Large intestine (tissue), 3 donors: ENCODE measurements around the gene RPL35A. TPM values are rescaled to one million over a fixed set of nuclear protein-coding genes. Genes with fewer than 3 reads are reported as not detected.
"Not testable (repeated sequence)": the region's sequence is repeated elsewhere in the genome, so short reads cannot be mapped to it uniquely, and the experiment has no call there.

Experiments
- DNase-seq, 2 donors: peaks; one replicate each; pipeline versions ENCODE4 v3.0.0 to v3.0.0-alpha.2; 2013
- H3K27ac ChIP-seq: one replicate; pipeline ENCODE4 v1.5.1; 2013; ENCODE audit warnings: low read length
- H3K27me3 ChIP-seq: 2 replicates; pipeline ENCODE4 v1.6.1; 2013; ENCODE audit warnings: low read length; ENCODE audit not compliant: control insufficient read depth, insufficient read depth
- H3K36me3 ChIP-seq: 2 replicates; pipeline ENCODE4 v1.6.1; 2013; ENCODE audit warnings: low read length; ENCODE audit not compliant: control insufficient read depth, insufficient read depth
- H3K4me1 ChIP-seq: one replicate; pipeline ENCODE4 v1.6.1; 2013; ENCODE audit warnings: low read length; ENCODE audit not compliant: control insufficient read depth, insufficient read depth
- H3K4me3 ChIP-seq: one replicate; pipeline ENCODE4 v1.5.1; 2013; ENCODE audit warnings: low read length
- H3K9me3 ChIP-seq: one replicate; pipeline ENCODE4 v1.6.1; 2013; ENCODE audit warnings: mild to moderate bottlenecking, low read depth, low read length, moderate library complexity; ENCODE audit not compliant: control insufficient read depth
- WGBS: methylation state at CpG from one replicate; pipeline ENCODE4 v1.1.5; 2013; ENCODE audit warnings: low lambda C conversion rate; ENCODE audit not compliant: insufficient coverage; 5-methylcytosine and 5-hydroxymethylcytosine counted together
- polyA plus RNA-seq: library from polyadenylated mRNA; unstranded; fragments of 120-200 nt; gene quantifications from one replicate; pipeline ENCODE4 v1.2.1, GENCODE V29; 2013

RPL35A gene
- polyA plus RNA-seq, 1 donor: 2,232 TPM

DNA sequence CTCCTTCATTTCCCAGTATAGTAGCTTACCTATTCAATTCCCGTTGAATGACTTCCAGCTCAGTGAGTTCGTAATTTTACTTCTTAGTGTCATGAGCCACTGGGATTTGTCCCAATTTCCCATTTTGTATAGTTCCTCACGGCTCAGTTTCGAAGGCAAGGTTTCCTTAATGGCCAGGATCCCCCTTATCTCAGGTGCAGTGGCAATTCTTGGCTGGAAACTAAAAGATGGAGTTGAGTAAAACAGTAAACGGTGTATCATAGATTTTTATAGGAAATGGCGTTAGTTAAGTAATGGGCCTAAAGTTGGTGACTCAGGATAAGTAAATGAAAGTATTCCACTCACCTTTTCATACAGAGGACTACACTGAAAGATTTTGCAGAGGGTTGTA, 9.5 kb downstream of the RPL35A start:
- H3K27me3 ChIP-seq: no peaks in the 10 kb centered on the region
- no peak for DNase-seq
- H3K9me3 ChIP-seq: no peaks in the 10 kb centered on the region
- H3K4me1 ChIP-seq: peaks cover 7% of the 10 kb centered on the region
- peak overlapping the region; percentile 34 for H3K27ac ChIP-seq
- WGBS: 72% methylated on average over 3 of the region's 6 CpGs
- H3K4me3 ChIP-seq: peak overlapping the region; percentile 59
- H3K36me3 ChIP-seq: peaks cover 22% of the 10 kb centered on the region

DNA sequence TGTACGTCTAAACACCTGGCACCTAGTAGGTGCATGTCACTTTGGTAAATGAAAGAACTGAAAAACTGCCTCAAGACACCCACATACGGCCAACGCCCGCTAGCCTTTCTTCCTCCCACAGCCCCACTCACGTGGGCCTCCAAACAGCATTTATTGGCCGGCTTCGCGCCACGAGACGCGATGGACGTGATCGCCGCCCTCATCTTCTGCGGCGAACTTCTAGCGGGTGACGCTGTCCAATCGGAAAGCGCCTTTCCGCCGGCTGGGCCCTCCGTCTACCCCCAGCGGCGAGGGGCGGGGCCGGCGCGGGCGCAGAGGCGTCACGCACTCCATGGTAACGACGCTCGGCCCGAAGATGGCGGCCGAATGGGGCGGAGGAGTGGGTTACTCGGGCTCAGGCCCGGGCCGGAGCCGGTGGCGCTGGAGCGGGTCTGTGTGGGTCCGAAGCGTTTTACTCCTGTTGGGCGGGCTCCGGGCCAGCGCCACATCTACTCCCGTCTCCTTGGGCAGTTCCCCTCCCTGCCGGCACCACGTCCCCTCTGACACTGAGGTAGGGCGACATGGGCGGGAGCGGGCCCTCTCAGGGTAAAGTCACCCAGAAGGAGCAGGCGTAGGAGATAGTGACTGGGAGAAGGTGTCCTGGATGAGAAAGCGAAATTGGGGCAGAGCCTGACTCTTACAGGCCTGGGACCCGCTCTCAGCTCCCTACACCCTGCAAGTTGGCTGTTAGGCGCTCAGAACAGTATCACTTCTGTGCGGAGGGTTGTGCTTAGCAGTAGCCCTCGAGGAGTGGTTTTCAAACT, 10.1 kb downstream of the RPL35A start, which contains the start of gene LMLN:
Gene LMLN, plus strand, starts transcription at position 327 of the 803 bp plus-strand sequence. Its CDS starts 29 bp downstream, at position 356.
- WGBS: no CpG with 5 or more reads among the region's 62 CpGs

DNA sequence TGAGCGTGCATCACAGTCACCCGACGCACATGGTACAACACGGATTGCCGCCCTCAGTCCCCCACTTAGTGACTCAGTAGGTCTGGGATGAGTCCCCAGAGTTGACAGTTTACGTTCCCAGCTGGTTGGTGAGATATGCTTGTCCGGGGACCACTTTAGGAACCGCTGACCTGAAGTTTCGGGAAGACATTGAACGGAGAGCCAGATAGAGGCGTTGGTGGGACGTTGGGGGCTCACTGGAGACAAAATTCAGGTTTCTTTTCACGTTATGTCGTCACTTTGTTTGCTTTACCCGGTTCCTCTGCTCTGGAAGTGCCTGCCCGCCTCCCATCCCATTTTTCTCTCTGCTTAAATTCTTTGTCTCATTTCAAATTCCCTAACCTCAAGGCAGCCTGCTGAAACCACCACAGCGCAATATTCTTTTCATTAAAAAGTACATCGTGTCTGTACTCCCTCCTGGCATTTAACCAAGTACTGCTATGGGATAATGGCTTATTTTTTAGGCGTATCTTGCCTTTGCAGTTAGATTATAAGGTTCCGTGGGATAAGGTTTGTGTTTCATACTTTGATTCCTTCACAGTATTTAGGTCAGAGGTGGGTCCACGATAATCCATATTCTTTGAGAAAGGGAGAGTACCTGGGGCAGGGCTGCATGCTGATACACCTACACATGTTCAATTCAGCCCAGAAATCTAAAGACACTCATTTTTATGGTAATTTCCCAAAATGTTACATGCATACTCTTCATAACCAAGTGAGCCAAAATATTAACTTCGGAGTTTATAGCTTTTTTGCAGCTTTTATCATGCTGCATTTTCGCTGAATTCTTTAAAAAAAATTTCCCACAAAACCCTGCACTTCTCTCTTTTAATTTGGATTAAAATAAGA, 10.9 kb downstream of the RPL35A start:
- Histone ChIP-seq H3K4me1 (peaks cover 7% of the 10 kb centered on the region), H3K4me3 (peak overlapping the region; percentile 59), H3K27ac (peak overlapping the region; percentile 36), H3K36me3 (peaks cover 9% of the 10 kb centered on the region), H3K9me3 (no peaks in the 10 kb centered on the region), H3K27me3 (no peaks in the 10 kb centered on the region)
- WGBS: 36% methylated on average over 6 of the region's 23 CpGs
- peak in 1 of 2 donors; percentile 9 for DNase-seq

More for the DNA sequence above, 10.1 kb downstream of the RPL35A start, which contains the start of gene LMLN:
- peaks cover 16% of the 10 kb centered on the region for H3K36me3 ChIP-seq
- H3K27me3 ChIP-seq: no peaks in the 10 kb centered on the region
- H3K9me3 ChIP-seq: no peaks in the 10 kb centered on the region
- peak within 1 kb of the TSS; percentile 59 for H3K4me3 ChIP-seq
- peaks cover 7% of the 10 kb centered on the region for H3K4me1 ChIP-seq
- DNase-seq: peak; percentile 96 to 97
- H3K27ac ChIP-seq: peak within 1 kb of the TSS; percentile 36

DNA sequence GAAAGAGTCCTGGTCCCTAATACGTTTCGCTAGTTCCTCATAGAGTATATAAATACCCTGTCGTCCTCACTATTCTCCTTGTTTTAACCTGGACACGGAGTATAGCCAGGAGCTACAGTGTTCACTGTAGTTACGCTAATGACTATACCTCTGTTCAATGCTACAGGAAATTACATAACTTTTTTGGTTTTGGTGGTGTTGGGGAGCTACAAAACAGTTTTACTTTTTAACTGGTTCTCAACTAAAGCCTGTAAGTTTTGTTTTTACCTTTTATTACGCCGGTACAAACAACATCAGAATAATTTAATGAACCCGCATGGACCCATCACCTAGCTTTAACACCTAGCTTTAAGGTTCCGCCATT, 11.6 kb downstream of the RPL35A start:
- Histone ChIP-seq H3K4me3 (no peak overlapping the region), H3K27ac (no peak overlapping the region), H3K4me1 (peaks cover 7% of the 10 kb centered on the region), H3K36me3 (peaks cover 5% of the 10 kb centered on the region), H3K27me3 (no peaks in the 10 kb centered on the region), H3K9me3 (no peaks in the 10 kb centered on the region)
- WGBS: 100% methylated on average over 4 of the region's 9 CpGs
- DNase-seq: no peak

DNA sequence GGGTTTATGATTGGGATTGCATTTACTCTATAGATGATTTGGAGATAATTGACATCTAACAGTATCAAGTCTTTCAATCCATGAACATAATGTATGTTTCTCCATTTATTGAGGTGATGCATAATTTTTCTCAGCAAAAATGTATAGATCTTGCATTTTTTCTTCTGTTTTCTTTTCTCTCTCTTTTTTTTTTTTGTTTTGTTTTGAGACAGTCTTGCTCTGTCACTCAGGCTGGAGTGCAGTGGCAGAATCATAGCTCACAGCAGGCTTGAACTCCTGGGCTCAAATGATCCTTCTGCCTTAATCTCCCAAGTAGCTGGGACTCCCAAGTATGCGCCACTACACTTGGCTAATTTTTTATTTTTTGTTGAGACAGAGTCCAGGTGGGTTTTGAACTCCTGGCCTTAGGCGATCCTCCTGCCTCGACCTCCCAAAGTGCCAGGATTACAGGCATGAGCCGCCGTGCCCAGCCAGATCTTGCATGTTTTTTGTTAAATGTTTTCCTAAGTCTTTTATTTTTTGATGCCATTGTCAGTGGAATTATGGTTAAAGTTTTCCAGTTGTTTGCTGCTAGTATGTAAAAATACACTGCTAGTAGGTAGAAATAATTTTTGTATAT, 13.1 kb downstream of the RPL35A start:
- WGBS: 100% methylated on average over 3 of the region's 5 CpGs
- no peaks in the 10 kb centered on the region for H3K9me3 ChIP-seq
- H3K36me3 ChIP-seq: no peaks in the 10 kb centered on the region
- DNase-seq: no peak
- H3K27ac ChIP-seq: no peak overlapping the region
- H3K4me1 ChIP-seq: peaks cover 7% of the 10 kb centered on the region
- no peaks in the 10 kb centered on the region for H3K27me3 ChIP-seq
- H3K4me3 ChIP-seq: no peak overlapping the region

DNA sequence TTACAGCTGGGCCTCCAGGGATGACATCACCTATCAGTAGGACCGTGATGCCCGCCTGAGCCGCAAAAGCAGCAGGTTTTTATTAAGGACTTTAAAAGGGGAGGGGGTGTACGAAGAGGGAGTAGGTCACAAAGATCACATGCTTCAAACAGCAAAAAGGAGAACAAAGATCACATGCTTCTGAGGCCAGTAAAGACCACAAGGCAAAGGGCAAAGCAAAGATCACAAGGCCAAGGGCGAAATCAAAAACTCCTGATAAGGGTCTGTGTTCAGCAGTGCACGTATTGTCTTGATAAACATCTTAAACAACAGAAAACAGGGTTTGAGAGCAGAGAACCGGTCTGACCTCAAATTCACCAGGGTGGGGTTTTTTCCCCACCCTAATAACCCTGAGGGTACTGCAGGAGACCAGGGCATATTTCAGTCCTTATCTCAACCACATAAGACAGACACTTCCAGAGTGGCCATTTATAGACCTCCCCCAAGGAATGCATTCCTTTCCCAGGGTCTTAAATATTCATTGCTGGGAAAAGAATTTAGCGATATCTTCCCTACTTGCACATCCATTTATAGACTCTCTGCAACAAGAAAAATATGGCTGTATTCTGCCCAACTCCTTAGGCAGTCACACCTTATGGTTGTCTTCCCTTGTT, 17.5 kb downstream of the RPL35A start:
- not testable (repeated sequence) for DNase-seq, H3K4me1 ChIP-seq, H3K27me3 ChIP-seq, H3K4me3 ChIP-seq, H3K36me3 ChIP-seq, H3K27ac ChIP-seq, H3K9me3 ChIP-seq
- no CpG with 5 or more reads among the region's 8 CpGs for whole genome bisulfite sequencing

DNA sequence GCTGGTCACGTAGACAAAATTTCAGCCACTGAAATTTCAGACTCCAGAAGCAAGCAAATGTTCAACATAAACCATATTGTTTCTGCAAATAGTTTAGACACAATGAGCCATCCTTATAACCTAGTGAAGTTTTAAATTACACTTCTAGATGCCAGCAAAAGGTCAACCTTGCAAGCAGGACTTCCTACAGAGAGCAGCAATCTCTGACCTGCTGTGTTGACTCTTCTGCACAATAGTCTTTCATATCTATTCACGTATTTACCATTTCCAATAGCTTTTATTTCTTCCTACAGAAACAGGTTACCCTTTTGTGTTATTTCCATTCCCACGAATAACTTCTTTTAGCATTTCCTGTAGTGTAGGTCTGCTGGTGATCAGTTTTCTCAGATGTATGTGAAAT, 20.6 kb downstream of the RPL35A start:
- WGBS: 92% methylated on average over 2 of the region's 3 CpGs
- peaks cover 6% of the 10 kb centered on the region for H3K9me3 ChIP-seq
- no peaks in the 10 kb centered on the region for H3K4me1 ChIP-seq
- DNase-seq: no peak
- no peak overlapping the region for H3K4me3 ChIP-seq
- no peaks in the 10 kb centered on the region for H3K36me3 ChIP-seq
- H3K27ac ChIP-seq: no peak overlapping the region
- H3K27me3 ChIP-seq: no peaks in the 10 kb centered on the region

DNA sequence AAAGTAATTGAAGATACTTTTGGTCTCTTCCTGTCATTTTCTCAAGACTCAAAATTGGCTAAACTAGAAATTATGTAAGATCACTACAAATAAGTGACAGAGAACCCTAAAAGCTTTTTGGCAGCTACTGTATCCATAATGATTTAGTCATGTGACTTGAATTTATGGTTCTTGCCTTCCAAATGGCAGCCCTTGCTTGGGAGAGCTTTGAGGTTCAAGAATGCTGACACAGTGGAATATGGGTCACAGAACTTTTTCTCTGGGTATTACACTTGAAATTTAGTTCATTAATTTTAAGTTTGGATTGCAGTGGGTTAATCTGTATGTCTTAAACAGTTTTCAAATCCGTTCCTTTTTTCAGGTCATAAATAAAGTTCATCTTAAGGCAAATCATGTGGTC, 24.0 kb downstream of the RPL35A start:
- peaks cover 6% of the 10 kb centered on the region for H3K9me3 ChIP-seq
- H3K4me3 ChIP-seq: no peak overlapping the region
- H3K36me3 ChIP-seq: peaks cover 5% of the 10 kb centered on the region
- no peaks in the 10 kb centered on the region for H3K27me3 ChIP-seq
- WGBS: no CpG with 5 or more reads among the region's 1 CpG
- no peaks in the 10 kb centered on the region for H3K4me1 ChIP-seq
- DNase-seq: no peak
- H3K27ac ChIP-seq: no peak overlapping the region

DNA sequence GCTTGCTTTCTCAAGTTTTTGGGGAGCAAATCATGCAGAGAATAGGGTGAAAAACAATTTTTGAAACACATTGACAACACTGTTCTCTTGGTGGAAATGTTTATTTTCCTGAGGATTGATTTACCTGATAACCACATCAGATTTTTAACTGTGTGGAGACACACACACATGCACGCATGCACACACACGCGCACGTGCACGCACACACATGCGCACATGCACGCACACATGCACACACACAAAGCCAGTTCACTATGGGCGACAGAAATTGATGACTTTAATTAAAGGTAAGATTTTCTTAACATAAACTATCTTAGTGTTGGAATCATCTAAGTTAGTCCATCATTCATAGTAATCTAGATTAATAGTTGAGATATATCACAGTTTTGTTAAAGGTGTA, 25.3 kb downstream of the RPL35A start:
- no peak for DNase-seq
- Histone ChIP-seq H3K27ac (no peak overlapping the region), H3K9me3 (peaks cover 6% of the 10 kb centered on the region), H3K36me3 (peaks cover 5% of the 10 kb centered on the region), H3K4me1 (no peaks in the 10 kb centered on the region), H3K27me3 (no peaks in the 10 kb centered on the region), H3K4me3 (no peak overlapping the region)
- 100% methylated on average over 1 of the region's 8 CpGs for WGBS

DNA sequence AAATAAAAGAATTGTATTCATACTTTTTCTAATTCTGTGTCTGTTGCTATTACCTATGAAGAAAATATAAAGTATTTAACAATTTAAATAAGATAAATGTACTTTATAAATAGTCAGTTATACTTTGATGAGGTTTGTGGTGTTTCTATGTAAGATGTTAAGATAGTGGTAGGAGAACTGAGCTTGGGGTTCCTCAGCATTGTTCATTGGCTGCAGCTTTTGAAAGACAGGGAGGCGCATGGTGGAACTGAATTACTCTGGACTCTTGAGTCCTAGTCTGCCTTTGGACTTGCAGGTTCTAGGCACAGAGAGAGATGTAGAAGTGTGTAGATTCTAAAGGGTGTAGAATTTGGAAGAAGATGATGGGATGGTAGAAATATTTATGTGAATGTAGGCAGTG, 33.1 kb downstream of the RPL35A start:
- no peak overlapping the region for H3K4me3 ChIP-seq
- no peak overlapping the region for H3K27ac ChIP-seq
- H3K27me3 ChIP-seq: no peaks in the 10 kb centered on the region
- H3K36me3 ChIP-seq: peaks cover 2% of the 10 kb centered on the region
- H3K4me1 ChIP-seq: no peaks in the 10 kb centered on the region
- no peaks in the 10 kb centered on the region for H3K9me3 ChIP-seq
- no peak for DNase-seq
- WGBS: no CpG with 5 or more reads among the region's 1 CpG
